Hepatocyte (in vitro differentiated cells): Measurements from ENCODE around the gene NT5M.

Experiments
- EZH2 ChIP-seq: fragments of 200-600 bp; sonication (generic); IDR thresholded peaks from 2 replicates; pipeline ENCODE4 v1.6.1; 2016; ENCODE audit warnings: antibody characterized with exemption, mild to moderate bottlenecking, borderline replicate concordance
- TF ChIP-seq, protein P1 (sequence below): fragments of 200-600 bp; sonication (generic); IDR thresholded peaks from 2 replicates; pipeline ENCODE4 v1.5.1; 2016; ENCODE audit warnings: antibody characterized with exemption, mild to moderate bottlenecking; ENCODE audit not compliant: poor library complexity

DNA sequence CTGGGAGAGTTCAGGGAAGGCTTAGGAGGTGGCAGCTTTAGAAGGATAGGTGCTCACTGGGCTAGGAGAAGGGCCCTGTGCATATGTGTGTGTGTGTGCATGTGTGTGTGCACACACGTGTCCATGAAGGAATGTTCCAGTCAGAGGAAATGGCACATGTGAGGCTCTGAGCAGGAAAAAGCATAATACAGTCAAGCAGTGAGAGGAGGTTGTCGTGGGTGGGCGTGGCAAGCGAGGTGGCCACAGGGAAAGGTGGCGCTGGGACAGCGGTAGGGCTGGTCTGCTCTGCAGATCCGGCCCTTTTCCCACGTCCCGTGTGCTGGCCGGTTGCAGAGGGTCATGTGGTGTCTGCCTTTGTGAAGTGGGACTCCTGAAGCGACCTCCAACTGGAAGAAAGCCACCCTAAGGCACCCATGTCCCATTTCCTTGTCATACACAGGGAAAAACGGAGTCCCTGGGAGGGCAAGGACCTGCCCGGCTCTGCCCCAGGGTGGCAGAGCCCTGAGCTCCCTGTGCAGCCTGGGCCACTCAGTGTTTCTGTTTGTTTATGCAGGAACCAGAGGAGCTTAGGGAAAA is 40.1 kb downstream of the NT5M start:
- TF ChIP-seq, protein P1, sequence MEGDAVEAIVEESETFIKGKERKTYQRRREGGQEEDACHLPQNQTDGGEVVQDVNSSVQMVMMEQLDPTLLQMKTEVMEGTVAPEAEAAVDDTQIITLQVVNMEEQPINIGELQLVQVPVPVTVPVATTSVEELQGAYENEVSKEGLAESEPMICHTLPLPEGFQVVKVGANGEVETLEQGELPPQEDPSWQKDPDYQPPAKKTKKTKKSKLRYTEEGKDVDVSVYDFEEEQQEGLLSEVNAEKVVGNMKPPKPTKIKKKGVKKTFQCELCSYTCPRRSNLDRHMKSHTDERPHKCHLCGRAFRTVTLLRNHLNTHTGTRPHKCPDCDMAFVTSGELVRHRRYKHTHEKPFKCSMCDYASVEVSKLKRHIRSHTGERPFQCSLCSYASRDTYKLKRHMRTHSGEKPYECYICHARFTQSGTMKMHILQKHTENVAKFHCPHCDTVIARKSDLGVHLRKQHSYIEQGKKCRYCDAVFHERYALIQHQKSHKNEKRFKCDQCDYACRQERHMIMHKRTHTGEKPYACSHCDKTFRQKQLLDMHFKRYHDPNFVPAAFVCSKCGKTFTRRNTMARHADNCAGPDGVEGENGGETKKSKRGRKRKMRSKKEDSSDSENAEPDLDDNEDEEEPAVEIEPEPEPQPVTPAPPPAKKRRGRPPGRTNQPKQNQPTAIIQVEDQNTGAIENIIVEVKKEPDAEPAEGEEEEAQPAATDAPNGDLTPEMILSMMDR = no peak
- TF ChIP-seq EZH2 = no peak
